A673 (cell line): ENCODE data around the gene MGMT. TPM values are rescaled to one million over a fixed set of nuclear protein-coding genes. Genes with fewer than 3 reads are reported as not detected.

Source experiments
- BruUV-seq: library from RNA; stranded (reverse); fragments of 400-500 nt; replicated peaks from 2 replicates; lab custom pipeline; 2021; lab: Mats Ljungman, UMichigan
- CTCF ChIA-PET: fragments of 300-600 bp; sonication (Branson Sonifier 250); formaldehyde crosslinking; loops from one replicate; lab custom pipeline; 2022; ENCODE audit warnings: antibody characterized with exemption; lab: Charles Lee
- POLR2A ChIA-PET: fragments of 300-600 bp; sonication (Branson Sonifier 250); formaldehyde crosslinking; loops from one replicate; lab custom pipeline; 2022; ENCODE audit warnings: antibody characterized with exemption; ENCODE audit not compliant: low non-redundant PET; lab: Charles Lee
- DNase-seq: peaks from one replicate; pipeline ENCODE4 v3.0.0-alpha.2; 2015; ENCODE audit warnings: low spot score
- H3K27ac ChIP-seq: fragments of 200-600 bp; sonication (generic); 2 replicates; pipeline ENCODE4 v1.5.1; 2016; ENCODE audit warnings: mixed run types, low read depth, mild to moderate bottlenecking, mixed read lengths, antibody characterized with exemption, low read length; ENCODE audit not compliant: poor library complexity, severe bottlenecking
- H3K27me3 ChIP-seq: fragments of 200-600 bp; sonication (generic); replicated peaks from 2 replicates; pipeline ENCODE4 v1.6.1; 2017; ENCODE audit warnings: mixed run types, low read depth, mild to moderate bottlenecking, mixed read lengths, antibody characterized with exemption, low read length; ENCODE audit not compliant: insufficient read depth, poor library complexity
- H3K36me3 ChIP-seq: fragments of 200-600 bp; sonication (generic); 2 replicates; pipeline ENCODE4 v1.6.1; 2016; ENCODE audit warnings: mixed run types, mild to moderate bottlenecking, mixed read lengths, antibody characterized with exemption, low read length; ENCODE audit not compliant: insufficient read depth, poor library complexity, severe bottlenecking
- H3K4me1 ChIP-seq: fragments of 200-600 bp; sonication (generic); 2 replicates; pipeline ENCODE4 v1.6.1; 2017; ENCODE audit warnings: mixed run types, mild to moderate bottlenecking, mixed read lengths, antibody characterized with exemption, low read length; ENCODE audit not compliant: insufficient read depth, poor library complexity, severe bottlenecking
- H3K4me3 ChIP-seq: fragments of 200-600 bp; sonication (generic); 2 replicates; pipeline ENCODE4 v1.5.1; 2016; ENCODE audit warnings: low read depth, mixed run types, mild to moderate bottlenecking, mixed read lengths, low read length; ENCODE audit not compliant: poor library complexity, severe bottlenecking
- H3K9me3 ChIP-seq: fragments of 200-600 bp; sonication (generic); 2 replicates; pipeline ENCODE4 v1.6.1; 2016; ENCODE audit warnings: mixed run types, low read depth, mild to moderate bottlenecking, mixed read lengths, antibody characterized with exemption, low read length; ENCODE audit not compliant: poor library complexity, severe bottlenecking
- CTCF ChIP-seq: fragments of 300-800, 200-600 bp; sonication (generic); conservative IDR thresholded peaks from 2 replicates; pipeline ENCODE4 v1.5.1; 2017; ENCODE audit warnings: low read depth, mild to moderate bottlenecking, antibody characterized with exemption, low read length, moderate library complexity, mixed read lengths
- EZH2 ChIP-seq: fragments of 200-600 bp; sonication (generic); IDR thresholded peaks from 2 replicates; pipeline ENCODE4 v1.6.1; 2017; ENCODE audit warnings: borderline replicate concordance, low read depth, mild to moderate bottlenecking, mixed read lengths, antibody characterized with exemption, low read length; ENCODE audit not compliant: poor library complexity, severe bottlenecking
- intact Hi-C: fragments of 100-400 bp; cut with micrococcal nuclease; formaldehyde crosslinking; loops from one replicate; pipeline ENCODE4 v1.10.0; 2022; ENCODE audit not compliant: unreplicated experiment
- total RNA-seq: library from RNA; stranded (reverse); gene quantifications from 2 replicates; pipeline ENCODE4 v1.2.3, GENCODE V29; 2021

Gene MGMT
- total RNA-seq, 1 experiment from 2014 or later, result 19.5 TPM

- Histone ChIP-seq H3K9me3 (no peaks in the 10 kb centered on the region), H3K4me1 (no peaks in the 10 kb centered on the region), H3K27ac (no peak overlapping the region), H3K4me3 (no peak overlapping the region), H3K27me3 (no peaks in the 10 kb centered on the region), H3K36me3 (no peaks in the 10 kb centered on the region)
- TF ChIP-seq EZH2 (no peak), CTCF (no peak)
- BruUV-seq, result no TSS peak
- no peak for DNase-seq
- POLR2A ChIA-PET, result no interaction called here
- intact Hi-C loops, result no loop called here
- CTCF ChIA-PET, result no interaction called here
Measured at GRCh38 chr10:129442866-129443265, 24.2 kb upstream of the MGMT start.

- no peak for DNase-seq
- POLR2A ChIA-PET, result no interaction called here
- H3K4me3 ChIP-seq, result no peak overlapping the region
- no peak for TF ChIP-seq EZH2
- TF ChIP-seq CTCF, result no peak
- no peaks in the 10 kb centered on the region for H3K4me1 ChIP-seq
- no TSS peak for BruUV-seq
- CTCF ChIA-PET, result no interaction called here
- no peak overlapping the region for H3K27ac ChIP-seq
- no peaks in the 10 kb centered on the region for H3K36me3 ChIP-seq
- intact Hi-C loops, result no loop called here
- no peaks in the 10 kb centered on the region for H3K9me3 ChIP-seq
- H3K27me3 ChIP-seq, result no peaks in the 10 kb centered on the region
Measured at GRCh38 chr10:129444359-129444758, 22.7 kb upstream of the MGMT start.

- Histone ChIP-seq H3K27ac (no peak overlapping the region), H3K4me1 (no peaks in the 10 kb centered on the region), H3K4me3 (no peak overlapping the region), H3K36me3 (no peaks in the 10 kb centered on the region), H3K9me3 (no peaks in the 10 kb centered on the region), H3K27me3 (no peaks in the 10 kb centered on the region)
- POLR2A ChIA-PET, result no interaction called here
- no TSS peak for BruUV-seq
- no peak for TF ChIP-seq EZH2
- no peak for TF ChIP-seq CTCF
- no peak for DNase-seq
- intact Hi-C loops, result no loop called here
- CTCF ChIA-PET, result no interaction called here
Measured at GRCh38 chr10:129445436-129446182, 21.4 kb upstream of the MGMT start.
